HCT116 (cell line): ENCODE data around the gene SLC25A18.

Experiments
- POLR2A ChIP-seq: IDR thresholded peaks from 2 replicates; pipeline ENCODE4 v1.7.0; 2011; ENCODE audit warnings: borderline replicate concordance; ENCODE audit not compliant: insufficient read depth, insufficient read length; ENCODE audit errors: extremely low read depth
- POLR2AphosphoS5 ChIP-seq: IDR thresholded peaks from 2 replicates; pipeline ENCODE4 v1.6.1; 2011; ENCODE audit warnings: mild to moderate bottlenecking, low read depth, low read length, moderate library complexity
- RAD21 ChIP-seq: IDR thresholded peaks from 2 replicates; pipeline ENCODE4 v1.6.1; 2012; ENCODE audit warnings: low read depth, mild to moderate bottlenecking
- TF ChIP-seq, protein P1 (sequence below), 3 experiments: fragments of 200-600 bp in 1 of 3; sonication (generic) in 1 of 3; IDR thresholded peaks in 2 of 3; conservative IDR thresholded peaks in 1 of 3; 2 replicates each; pipeline ENCODE4 v1.5.1; 2012 to 2017; ENCODE audit warnings: low read depth in 2 of 3, low read length in 2 of 3, antibody characterized with exemption in 1 of 3, borderline replicate concordance in 1 of 3, control low read depth in 1 of 3, mild to moderate bottlenecking in 1 of 3, mixed read lengths in 1 of 3, mixed run types in 1 of 3, moderate library complexity in 1 of 3; ENCODE audit not compliant: insufficient read depth in 1 of 3

DNA sequence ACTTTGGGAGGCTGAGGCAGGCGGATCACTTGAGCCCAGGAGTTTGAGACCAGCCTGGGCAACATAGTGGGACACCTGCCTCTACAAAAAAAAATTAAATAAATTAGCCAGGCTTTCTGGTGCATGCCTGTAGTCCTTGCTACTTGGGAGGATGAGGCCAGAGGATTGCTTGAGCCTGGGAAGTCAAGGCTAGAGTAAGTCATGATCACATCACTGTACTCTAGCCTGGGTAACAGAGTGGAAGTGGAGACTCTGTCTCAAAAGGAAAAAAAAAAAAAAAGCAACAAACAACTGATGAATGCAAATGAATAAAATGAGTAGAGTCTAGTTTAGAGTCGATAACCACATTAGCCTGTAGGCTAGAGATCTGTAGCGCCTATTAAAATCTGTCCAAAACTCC lies 71.4 kb downstream of the SLC25A18 start:
- TF ChIP-seq POLR2AphosphoS5 (no peak), RAD21 (no peak), POLR2A (no peak)
- TF ChIP-seq, protein P1, sequence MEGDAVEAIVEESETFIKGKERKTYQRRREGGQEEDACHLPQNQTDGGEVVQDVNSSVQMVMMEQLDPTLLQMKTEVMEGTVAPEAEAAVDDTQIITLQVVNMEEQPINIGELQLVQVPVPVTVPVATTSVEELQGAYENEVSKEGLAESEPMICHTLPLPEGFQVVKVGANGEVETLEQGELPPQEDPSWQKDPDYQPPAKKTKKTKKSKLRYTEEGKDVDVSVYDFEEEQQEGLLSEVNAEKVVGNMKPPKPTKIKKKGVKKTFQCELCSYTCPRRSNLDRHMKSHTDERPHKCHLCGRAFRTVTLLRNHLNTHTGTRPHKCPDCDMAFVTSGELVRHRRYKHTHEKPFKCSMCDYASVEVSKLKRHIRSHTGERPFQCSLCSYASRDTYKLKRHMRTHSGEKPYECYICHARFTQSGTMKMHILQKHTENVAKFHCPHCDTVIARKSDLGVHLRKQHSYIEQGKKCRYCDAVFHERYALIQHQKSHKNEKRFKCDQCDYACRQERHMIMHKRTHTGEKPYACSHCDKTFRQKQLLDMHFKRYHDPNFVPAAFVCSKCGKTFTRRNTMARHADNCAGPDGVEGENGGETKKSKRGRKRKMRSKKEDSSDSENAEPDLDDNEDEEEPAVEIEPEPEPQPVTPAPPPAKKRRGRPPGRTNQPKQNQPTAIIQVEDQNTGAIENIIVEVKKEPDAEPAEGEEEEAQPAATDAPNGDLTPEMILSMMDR (IDR thresholded peaks at IDR 0.05 in 2 of 3, conservative IDR thresholded peaks at IDR 0.05 in 1 of 3; ENCODE audit: borderline replicate concordance in 1 of 3, insufficient read depth in 1 of 3, low read depth in 2 of 3, low read length in 2 of 3): no peak
